GM12878 (cell line): ENCODE results near the gene SSH2. TPM values are rescaled to one million over a fixed set of nuclear protein-coding genes. Genes with fewer than 3 reads are reported as not detected.

Source experiments
- ATAC-seq: fragments of 200-7000 bp; cut with Tn5 transposase; 3 replicates; pipeline ENCODE4 v1.9.1; 2020; ENCODE audit warnings: mild to moderate bottlenecking, moderate library complexity
- BruUV-seq: library from RNA; stranded (reverse); fragments of 400-500 nt; replicated peaks from 2 replicates; lab custom pipeline; 2021; lab: Mats Ljungman, UMichigan
- CTCF ChIA-PET: fragments of 300-600 bp; sonication (Branson Sonifier 250); formaldehyde crosslinking; extraction: SDS; loops from one replicate; lab custom pipeline; 2021; ENCODE audit warnings: inconsistent platforms; lab: Yijun Ruan, JAX
- POLR2A ChIA-PET: fragments of 350-600 bp; formaldehyde crosslinking; extraction: SDS; loops from one replicate; lab custom pipeline; 2021; ENCODE audit warnings: inconsistent platforms; lab: Charles Lee
- RAD21 ChIA-PET: fragments of 300-600 bp; sonication (Branson Sonifier 250); formaldehyde crosslinking; loops from one replicate; lab custom pipeline; 2023; ENCODE audit warnings: antibody characterized with exemption; ENCODE audit not compliant: unreplicated experiment; lab: Charles Lee
- SMC1A ChIA-PET: fragments of 300-600 bp; sonication (Branson Sonifier 250); formaldehyde crosslinking; loops from one replicate; lab custom pipeline; 2023; ENCODE audit not compliant: unreplicated experiment, uncharacterized antibody; lab: Charles Lee
- DNase-seq: peaks from one replicate; pipeline ENCODE4 v3.0.0-alpha.2; 2011; ENCODE audit warnings: low read depth, low spot score
- FAIRE-seq: peaks from 3 replicates; lab custom pipeline; 2011; peaks lifted over from hg19 to GRCh38; lab: Jason Lieb, UNC
- H2AFZ ChIP-seq: 2 replicates; pipeline ENCODE4 v1.6.0; 2011; ENCODE audit warnings: low read depth, low read length, control low read depth; ENCODE audit not compliant: control insufficient read depth
- H3K27ac ChIP-seq: 2 replicates; pipeline ENCODE4 v1.5.1; 2011; ENCODE audit warnings: control low read depth; ENCODE audit not compliant: control insufficient read depth, insufficient read depth
- H3K27me3 ChIP-seq, 2 experiments: replicated peaks in 1 of 2; 2 replicates each; pipeline versions ENCODE4 v1.6.0 to v1.6.1; 2011; ENCODE audit warnings: low read length in 1 of 2; ENCODE audit not compliant: control insufficient read depth in 2 of 2, insufficient read depth in 2 of 2
- H3K36me3 ChIP-seq, 2 experiments: 2 replicates each; pipeline ENCODE4 v1.5.1; 2011; ENCODE audit warnings: low read length in 1 of 2; ENCODE audit not compliant: control insufficient read depth in 2 of 2, insufficient read depth in 2 of 2
- H3K4me1 ChIP-seq: 2 replicates; pipeline ENCODE4 v1.6.1; 2011; ENCODE audit warnings: mild to moderate bottlenecking, low read length, moderate library complexity, mixed read lengths; ENCODE audit not compliant: control insufficient read depth, insufficient read depth
- H3K4me2 ChIP-seq: 2 replicates; pipeline ENCODE4 v1.6.0; 2011; ENCODE audit warnings: control low read depth; ENCODE audit not compliant: control insufficient read depth, insufficient read depth
- H3K4me3 ChIP-seq: fragments of 200-600 bp; sonication (generic); 2 replicates; pipeline ENCODE4 v1.5.1; 2016
- H3K79me2 ChIP-seq: 2 replicates; pipeline ENCODE4 v1.6.0; 2011; ENCODE audit warnings: low read length; ENCODE audit not compliant: control insufficient read depth, insufficient read depth
- H3K9ac ChIP-seq: 2 replicates; pipeline ENCODE4 v1.8.0; 2011; ENCODE audit warnings: low read length, control low read depth, mixed read lengths; ENCODE audit not compliant: control insufficient read depth, insufficient read depth
- H3K9me3 ChIP-seq: replicated peaks from 3 replicates; pipeline ENCODE4 v1.5.1; 2011; ENCODE audit warnings: mild to moderate bottlenecking, low read length; ENCODE audit not compliant: control insufficient read depth, insufficient read depth
- H4K20me1 ChIP-seq: 2 replicates; pipeline ENCODE4 v1.6.0; 2011; ENCODE audit not compliant: control insufficient read depth, insufficient read depth
- ASH2L ChIP-seq: fragments of 300-600, 200-600 bp; sonication (generic); IDR thresholded peaks from 2 replicates; pipeline ENCODE4 v1.6.1; 2017; ENCODE audit warnings: low read depth, mild to moderate bottlenecking, borderline replicate concordance
- BRCA1 ChIP-seq: IDR thresholded peaks from 2 replicates; pipeline ENCODE4 v1.6.1; 2011; ENCODE audit warnings: low read depth, low read length, improper control_type of control experiment
- CBFB ChIP-seq: IDR thresholded peaks from 2 replicates; pipeline ENCODE4 v1.6.1; 2016; ENCODE audit warnings: antibody characterized with exemption, low read depth
- CEBPB ChIP-seq, 2 experiments: fragments of 150-350 bp in 1 of 2; IDR thresholded peaks; 2 replicates each; pipeline ENCODE4 v1.6.1; 2012 to 2014; ENCODE audit warnings: low read depth in 2 of 2, low read length in 2 of 2, borderline replicate concordance in 1 of 2, inconsistent platforms in 1 of 2
- CHD1 ChIP-seq: IDR thresholded peaks from 2 replicates; pipeline ENCODE4 v1.6.1; 2012; ENCODE audit warnings: low read depth, low read length, improper control_type of control experiment
- CREM ChIP-seq: IDR thresholded peaks from 2 replicates; pipeline ENCODE4 v1.6.1; 2014; ENCODE audit warnings: antibody characterized with exemption, low read depth
- EP300 ChIP-seq, 2 experiments: fragments of 150-350 bp in 1 of 2; IDR thresholded peaks; 2 replicates each; pipeline ENCODE4 v1.6.1; 2011 to 2012; ENCODE audit warnings: low read depth in 2 of 2, low read length in 2 of 2, borderline replicate concordance in 1 of 2, improper control_type of control experiment in 1 of 2, inconsistent platforms in 1 of 2; ENCODE audit not compliant: control insufficient read depth in 1 of 2
- GABPA ChIP-seq: IDR thresholded peaks from 2 replicates; pipeline ENCODE4 v1.6.1; 2014; ENCODE audit warnings: antibody characterized with exemption, low read depth, mild to moderate bottlenecking, inconsistent platforms
- MEF2B ChIP-seq: fragments of 450-650 bp; IDR thresholded peaks from 2 replicates; pipeline ENCODE4 v1.6.1; 2018; ENCODE audit warnings: mild to moderate bottlenecking, moderate library complexity; ENCODE audit not compliant: partially characterized antibody, poor library complexity, severe bottlenecking
- MXI1 ChIP-seq: fragments of 150-350 bp; IDR thresholded peaks from 2 replicates; pipeline ENCODE4 v1.6.1; 2011; ENCODE audit warnings: low read depth, mild to moderate bottlenecking, inconsistent platforms, low read length, improper control_type of control experiment
- RBBP5 ChIP-seq: fragments of 200-600 bp; sonication (generic); conservative IDR thresholded peaks from 2 replicates; pipeline ENCODE4 v1.6.1; 2016
- SRF ChIP-seq, 2 experiments: IDR thresholded peaks; 2 replicates each; pipeline ENCODE4 v1.6.1; 2011; ENCODE audit warnings: low read depth in 2 of 2, low read length in 2 of 2, mild to moderate bottlenecking in 1 of 2, moderate library complexity in 1 of 2
- SUPT20H ChIP-seq: IDR thresholded peaks from 2 replicates; pipeline ENCODE4 v1.6.1; 2011; ENCODE audit warnings: low read depth, mild to moderate bottlenecking, low read length, moderate library complexity, borderline replicate concordance; ENCODE audit not compliant: control insufficient read depth
- TCF7 ChIP-seq: IDR thresholded peaks from 2 replicates; pipeline ENCODE4 v1.6.1; 2014; ENCODE audit warnings: antibody characterized with exemption, borderline replicate concordance
- ZBED1 ChIP-seq: IDR thresholded peaks from 2 replicates; pipeline ENCODE4 v1.6.1; 2016; ENCODE audit warnings: borderline replicate concordance
- WGBS: methylation state at CpG from one replicate; pipeline ENCODE4 v1.1.6; 2016; ENCODE audit warnings: low lambda C conversion rate; ENCODE audit not compliant: insufficient replicate concordance, insufficient coverage; ENCODE audit errors: missing lambda C conversion rate; 5-methylcytosine and 5-hydroxymethylcytosine counted together
- in situ Hi-C: fragments of 300-500 bp; cut with MboI; formaldehyde crosslinking; loops from 9 replicates; pipeline ENCODE4 v1.14.3; 2018; ENCODE audit warnings: mixed read lengths
- intact Hi-C: fragments of 100-400 bp; cut with micrococcal nuclease; formaldehyde crosslinking; loops from one replicate; pipeline ENCODE4 v1.14.2; 2022; ENCODE audit not compliant: unreplicated experiment
- polyA plus RNA-seq, 11 experiments: library from polyadenylated mRNA; depleted of rRNA in 4 of 11; unstranded in 6 of 11; stranded (reverse) in 5 of 11; fragments of >200 nt; fragmentation: Nextera tagmentation in 4 of 11; fragmentation: Illumina TruSeq in 1 of 11; extraction: Ambion mirVana in 4 of 11; extraction: Trizol in 1 of 11; gene quantifications; 1 replicate in 1 of 11; 2 replicates in 10 of 11; pipeline versions ENCODE4 v1.2.1 to v1.2.3, GENCODE V29; 2011 to 2016; ENCODE audit warnings: inconsistent platforms in 2 of 11, missing spikeins in 2 of 11, low read depth in 1 of 11
- total RNA-seq, 4 experiments: library from RNA; depleted of rRNA in 3 of 4; stranded (reverse); fragments of >200 nt in 3 of 4; fragmentation: Illumina TruSeq in 1 of 4; extraction: Trizol in 1 of 4; gene quantifications; 2 replicates each; pipeline versions ENCODE4 v1.2.1 to v1.2.3, GENCODE V29; 2013 to 2021
- TF ChIP-seq, protein P1 (sequence below): fragments of 450-650 bp; IDR thresholded peaks from 2 replicates; pipeline ENCODE4 v1.6.1; 2017; ENCODE audit warnings: mild to moderate bottlenecking, moderate library complexity
- TF ChIP-seq, protein P2 (sequence below): IDR thresholded peaks from 2 replicates; pipeline ENCODE4 v1.6.1; 2012; ENCODE audit warnings: low read depth, low read length, improper control_type of control experiment

The SSH2 gene
- total and polyA plus RNA-seq, 10 of the 15 experiments (the other 5 are each of a cell fraction or from before 2014, with no cell fraction given): 9.3 to 65.9 (median 34.0) TPM

DNA sequence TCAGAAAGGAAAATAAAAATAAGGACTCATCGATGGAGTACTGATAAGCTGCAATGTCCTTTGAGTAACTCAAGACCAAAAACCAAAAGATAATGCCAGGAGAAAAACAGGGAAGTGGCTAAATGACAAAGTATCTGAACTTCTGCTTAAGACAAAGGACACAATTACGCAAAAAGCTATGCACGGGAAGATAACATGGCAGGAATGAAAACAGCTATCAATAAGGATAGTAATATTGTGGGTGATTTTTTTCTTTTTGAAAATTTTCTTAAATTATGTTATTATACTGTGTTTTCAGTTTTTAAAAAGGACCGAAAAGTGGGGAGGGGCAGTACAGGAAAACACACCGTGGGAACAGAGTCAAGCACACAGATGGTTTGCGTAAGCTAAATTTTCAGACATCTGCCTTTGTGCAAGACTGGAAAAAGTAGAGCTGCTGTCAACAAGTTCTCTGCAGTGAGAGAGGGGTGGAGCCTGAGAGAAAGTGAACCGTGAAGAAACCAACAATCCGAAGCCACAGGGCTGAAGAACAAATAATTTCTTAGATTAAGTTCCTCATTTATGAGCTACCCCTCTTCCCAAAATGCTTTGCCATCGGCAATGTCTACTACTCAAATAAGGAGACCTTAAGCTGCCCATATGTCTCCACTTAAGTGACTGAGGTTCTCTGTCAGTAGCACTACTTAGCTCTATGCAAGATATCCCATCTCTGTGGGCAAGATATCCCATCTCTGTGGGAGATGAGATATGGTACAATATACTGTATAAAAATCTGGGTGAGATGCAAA lies 207.4 kb downstream of the SSH2 start:
- ChIA-PET CTCF (interaction anchor here (0.7 to 5.0 kb wide), 16 partner anchors 10 to 209 kb away, joined by 3 to 50 read pairs (median 8); no protein-coding TSS in a partner anchor), RAD21 (interaction anchor here (0.9 to 5.4 kb wide), 21 partner anchors 10 to 208 kb away, joined by 3 to 144 read pairs (median 9); partner anchors contain the start of gene SSH2), SMC1A (interaction anchor here (0.7 to 10.9 kb wide), 26 partner anchors 10 to 208 kb away, joined by 3 to 297 read pairs (median 6); partner anchors contain the start of gene SSH2), POLR2A (interaction anchor here (0.5 to 4.5 kb wide), 17 partner anchors 10 to 208 kb away, joined by 3 to 87 read pairs (median 9); partner anchors contain the start of genes ABHD15 and SSH2)
- WGBS: under 1% methylated on average over 9 of the region's 9 CpGs
- in situ Hi-C loops: no loop called here
- peak; percentile 88 for FAIRE-seq
- H2AFZ ChIP-seq: 0 out of 2 replicates have a peak overlapping the region, but pooled peaks have one; percentile 4
- peak overlapping the region; percentile 46 for H3K9ac ChIP-seq
- peak; percentile 86 for ATAC-seq
- intact Hi-C loops: loop anchor here (1.0 to 2.0 kb wide), 2 partner anchors 16 to 38 kb away; no protein-coding TSS in a partner anchor
- H3K79me2 ChIP-seq: peaks cover 60% of the 10 kb centered on the region
- H3K9me3 ChIP-seq: no peaks in the 10 kb centered on the region
- H3K36me3 ChIP-seq: no peaks in the 10 kb centered on the region; a peak in 1 of 4 replicates
- H3K4me2 ChIP-seq: peak overlapping the region; percentile 89
- TSS peak; percentile 34 for BruUV-seq
- H4K20me1 ChIP-seq: no peaks in the 10 kb centered on the region
- no peaks in the 10 kb centered on the region for H3K27me3 ChIP-seq
- peak; percentile 96 for DNase-seq
- H3K4me1 ChIP-seq: peaks cover 62% of the 10 kb centered on the region
- peak overlapping the region; percentile 53; the same call in 1 of the 2 replicates for H3K4me3 ChIP-seq
- peak overlapping the region; percentile 94 for H3K27ac ChIP-seq
- no peak for TF ChIP-seq ASH2L
- no peak; the same call in 1 of the 2 replicates for TF ChIP-seq MXI1
- no peak for TF ChIP-seq TCF7
- TF ChIP-seq SRF (IDR thresholded peaks at IDR 0.05; ENCODE audit: low read depth in 2 of 2, low read length in 2 of 2): no peak
- TF ChIP-seq BRCA1: no peak
- TF ChIP-seq CBFB: no peak; the same call in 1 of the 2 replicates
- TF ChIP-seq MEF2B: peak; percentile 63
- TF ChIP-seq, protein P1, sequence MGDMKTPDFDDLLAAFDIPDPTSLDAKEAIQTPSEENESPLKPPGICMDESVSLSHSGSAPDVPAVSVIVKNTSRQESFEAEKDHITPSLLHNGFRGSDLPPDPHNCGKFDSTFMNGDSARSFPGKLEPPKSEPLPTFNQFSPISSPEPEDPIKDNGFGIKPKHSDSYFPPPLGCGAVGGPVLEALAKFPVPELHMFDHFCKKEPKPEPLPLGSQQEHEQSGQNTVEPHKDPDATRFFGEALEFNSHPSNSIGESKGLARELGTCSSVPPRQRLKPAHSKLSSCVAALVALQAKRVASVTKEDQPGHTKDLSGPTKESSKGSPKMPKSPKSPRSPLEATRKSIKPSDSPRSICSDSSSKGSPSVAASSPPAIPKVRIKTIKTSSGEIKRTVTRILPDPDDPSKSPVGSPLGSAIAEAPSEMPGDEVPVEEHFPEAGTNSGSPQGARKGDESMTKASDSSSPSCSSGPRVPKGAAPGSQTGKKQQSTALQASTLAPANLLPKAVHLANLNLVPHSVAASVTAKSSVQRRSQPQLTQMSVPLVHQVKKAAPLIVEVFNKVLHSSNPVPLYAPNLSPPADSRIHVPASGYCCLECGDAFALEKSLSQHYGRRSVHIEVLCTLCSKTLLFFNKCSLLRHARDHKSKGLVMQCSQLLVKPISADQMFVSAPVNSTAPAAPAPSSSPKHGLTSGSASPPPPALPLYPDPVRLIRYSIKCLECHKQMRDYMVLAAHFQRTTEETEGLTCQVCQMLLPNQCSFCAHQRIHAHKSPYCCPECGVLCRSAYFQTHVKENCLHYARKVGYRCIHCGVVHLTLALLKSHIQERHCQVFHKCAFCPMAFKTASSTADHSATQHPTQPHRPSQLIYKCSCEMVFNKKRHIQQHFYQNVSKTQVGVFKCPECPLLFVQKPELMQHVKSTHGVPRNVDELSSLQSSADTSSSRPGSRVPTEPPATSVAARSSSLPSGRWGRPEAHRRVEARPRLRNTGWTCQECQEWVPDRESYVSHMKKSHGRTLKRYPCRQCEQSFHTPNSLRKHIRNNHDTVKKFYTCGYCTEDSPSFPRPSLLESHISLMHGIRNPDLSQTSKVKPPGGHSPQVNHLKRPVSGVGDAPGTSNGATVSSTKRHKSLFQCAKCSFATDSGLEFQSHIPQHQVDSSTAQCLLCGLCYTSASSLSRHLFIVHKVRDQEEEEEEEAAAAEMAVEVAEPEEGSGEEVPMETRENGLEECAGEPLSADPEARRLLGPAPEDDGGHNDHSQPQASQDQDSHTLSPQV: no peak
- no peak for TF ChIP-seq ZBED1
- peak; percentile 53; the same call in 1 of the 2 replicates for TF ChIP-seq CREM
- TF ChIP-seq RBBP5: no peak
- no peak for TF ChIP-seq SUPT20H
- TF ChIP-seq CHD1: peak; percentile 46; the same call in 1 of the 2 replicates
- TF ChIP-seq GABPA: no peak
- TF ChIP-seq, protein P2, sequence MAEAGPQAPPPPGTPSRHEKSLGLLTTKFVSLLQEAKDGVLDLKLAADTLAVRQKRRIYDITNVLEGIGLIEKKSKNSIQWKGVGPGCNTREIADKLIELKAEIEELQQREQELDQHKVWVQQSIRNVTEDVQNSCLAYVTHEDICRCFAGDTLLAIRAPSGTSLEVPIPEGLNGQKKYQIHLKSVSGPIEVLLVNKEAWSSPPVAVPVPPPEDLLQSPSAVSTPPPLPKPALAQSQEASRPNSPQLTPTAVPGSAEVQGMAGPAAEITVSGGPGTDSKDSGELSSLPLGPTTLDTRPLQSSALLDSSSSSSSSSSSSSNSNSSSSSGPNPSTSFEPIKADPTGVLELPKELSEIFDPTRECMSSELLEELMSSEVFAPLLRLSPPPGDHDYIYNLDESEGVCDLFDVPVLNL: no peak
- TF ChIP-seq EP300 (IDR thresholded peaks at IDR 0.05; ENCODE audit: borderline replicate concordance in 1 of 2, control insufficient read depth in 1 of 2, low read depth in 2 of 2, low read length in 2 of 2): peak; percentile 33 to 67; a peak in 3 of 4 replicates
- no peak for TF ChIP-seq CEBPB (IDR thresholded peaks at IDR 0.05; ENCODE audit: borderline replicate concordance in 1 of 2, low read depth in 2 of 2, low read length in 2 of 2)
